Trophoblast cell (in vitro differentiated cells and primary cell): ENCODE results near the gene ZNF746.

Source experiments
- DNase-seq, 2 donors: peaks; one replicate each; pipeline ENCODE4 v3.0.0-alpha.2; 2016
- H2AFZ ChIP-seq: 2 replicates; pipeline ENCODE4 v1.6.1; 2013; ENCODE audit warnings: low read length, moderate library complexity, mild to moderate bottlenecking; ENCODE audit not compliant: insufficient read depth, poor library complexity
- H2AK5ac ChIP-seq: 2 replicates; pipeline ENCODE4 v1.6.1; 2013; ENCODE audit warnings: mild to moderate bottlenecking, low read length
- H2BK120ac ChIP-seq: 2 replicates; pipeline ENCODE4 v1.6.1; 2013; ENCODE audit warnings: low read length, mild to moderate bottlenecking, moderate library complexity; ENCODE audit not compliant: insufficient read depth, poor library complexity
- H2BK12ac ChIP-seq: 2 replicates; pipeline ENCODE4 v1.6.1; 2013; ENCODE audit warnings: mild to moderate bottlenecking, low read length, moderate library complexity
- H2BK5ac ChIP-seq: 2 replicates; pipeline ENCODE4 v1.6.1; 2013; ENCODE audit warnings: low read length, low read depth, moderate library complexity, mild to moderate bottlenecking; ENCODE audit not compliant: poor library complexity
- H3K14ac ChIP-seq: 2 replicates; pipeline ENCODE4 v1.6.1; 2013; ENCODE audit warnings: mild to moderate bottlenecking, low read length
- H3K18ac ChIP-seq: 2 replicates; pipeline ENCODE4 v1.6.1; 2013; ENCODE audit warnings: mild to moderate bottlenecking, low read length
- H3K23ac ChIP-seq: 2 replicates; pipeline ENCODE4 v1.6.1; 2013; ENCODE audit warnings: low read length
- H3K27ac ChIP-seq: 2 replicates; pipeline ENCODE4 v1.5.1; 2013; ENCODE audit warnings: low read depth, mild to moderate bottlenecking, inconsistent platforms, low read length, moderate library complexity
- H3K27me3 ChIP-seq: 2 replicates; pipeline ENCODE4 v1.6.1; 2013; ENCODE audit warnings: inconsistent platforms, mild to moderate bottlenecking, low read length, moderate library complexity; ENCODE audit not compliant: insufficient read depth
- H3K36me3 ChIP-seq, 2 experiments: 1 replicate in 1 of 2; 2 replicates in 1 of 2; pipeline ENCODE4 v1.6.1; 2013; ENCODE audit warnings: low read length in 2 of 2, mild to moderate bottlenecking in 2 of 2, moderate library complexity in 1 of 2; ENCODE audit not compliant: insufficient read depth in 2 of 2, control insufficient read depth in 1 of 2
- H3K4ac ChIP-seq: 2 replicates; pipeline ENCODE4 v1.6.1; 2013; ENCODE audit warnings: low read depth, mild to moderate bottlenecking, low read length, moderate library complexity
- H3K4me1 ChIP-seq, 2 experiments: 1 replicate in 1 of 2; 2 replicates in 1 of 2; pipeline ENCODE4 v1.6.1; 2013; ENCODE audit warnings: low read length in 2 of 2, mild to moderate bottlenecking in 2 of 2, moderate library complexity in 1 of 2; ENCODE audit not compliant: insufficient read depth in 2 of 2, control insufficient read depth in 1 of 2
- H3K4me2 ChIP-seq: 2 replicates; pipeline ENCODE4 v1.6.1; 2013; ENCODE audit warnings: inconsistent platforms, mild to moderate bottlenecking, low read length, moderate library complexity
- H3K4me3 ChIP-seq: 2 replicates; pipeline ENCODE4 v1.5.1; 2013; ENCODE audit warnings: mild to moderate bottlenecking, low read depth, low read length, inconsistent platforms
- H3K79me1 ChIP-seq: one replicate; pipeline ENCODE4 v1.6.1; 2013; ENCODE audit warnings: low read length
- H3K79me2 ChIP-seq: 2 replicates; pipeline ENCODE4 v1.6.1; 2013; ENCODE audit warnings: low read length, mild to moderate bottlenecking; ENCODE audit not compliant: control insufficient read depth, insufficient read depth, poor library complexity
- H3K9ac ChIP-seq: 2 replicates; pipeline ENCODE4 v1.6.1; 2013; ENCODE audit warnings: mild to moderate bottlenecking, low read length
- H3K9me3 ChIP-seq: 2 replicates; pipeline ENCODE4 v1.6.1; 2013; ENCODE audit warnings: low read depth, mild to moderate bottlenecking, control low read depth, inconsistent platforms, low read length; ENCODE audit not compliant: insufficient read depth
- H4K12ac ChIP-seq: 2 replicates; pipeline ENCODE4 v1.6.1; 2013; ENCODE audit warnings: low read depth, mild to moderate bottlenecking, low read length, moderate library complexity
- H4K8ac ChIP-seq: 2 replicates; pipeline ENCODE4 v1.6.1; 2013; ENCODE audit warnings: low read depth, mild to moderate bottlenecking, low read length, moderate library complexity
- H4K91ac ChIP-seq: one replicate; pipeline ENCODE4 v1.6.1; 2013; ENCODE audit warnings: low read depth, mild to moderate bottlenecking, low read length, moderate library complexity
- whole genome bisulfite sequencing: extraction: QIAGEN DNeasy Blood & Tissue Kit; methylation state at CpG from one replicate; pipeline ENCODE4 v1.1.7; 2013; ENCODE audit warnings: missing lambda C conversion rate; ENCODE audit not compliant: insufficient read length, insufficient coverage; ENCODE audit errors: extremely low coverage; 5-methylcytosine and 5-hydroxymethylcytosine counted together

ZNF746 gene

DNA sequence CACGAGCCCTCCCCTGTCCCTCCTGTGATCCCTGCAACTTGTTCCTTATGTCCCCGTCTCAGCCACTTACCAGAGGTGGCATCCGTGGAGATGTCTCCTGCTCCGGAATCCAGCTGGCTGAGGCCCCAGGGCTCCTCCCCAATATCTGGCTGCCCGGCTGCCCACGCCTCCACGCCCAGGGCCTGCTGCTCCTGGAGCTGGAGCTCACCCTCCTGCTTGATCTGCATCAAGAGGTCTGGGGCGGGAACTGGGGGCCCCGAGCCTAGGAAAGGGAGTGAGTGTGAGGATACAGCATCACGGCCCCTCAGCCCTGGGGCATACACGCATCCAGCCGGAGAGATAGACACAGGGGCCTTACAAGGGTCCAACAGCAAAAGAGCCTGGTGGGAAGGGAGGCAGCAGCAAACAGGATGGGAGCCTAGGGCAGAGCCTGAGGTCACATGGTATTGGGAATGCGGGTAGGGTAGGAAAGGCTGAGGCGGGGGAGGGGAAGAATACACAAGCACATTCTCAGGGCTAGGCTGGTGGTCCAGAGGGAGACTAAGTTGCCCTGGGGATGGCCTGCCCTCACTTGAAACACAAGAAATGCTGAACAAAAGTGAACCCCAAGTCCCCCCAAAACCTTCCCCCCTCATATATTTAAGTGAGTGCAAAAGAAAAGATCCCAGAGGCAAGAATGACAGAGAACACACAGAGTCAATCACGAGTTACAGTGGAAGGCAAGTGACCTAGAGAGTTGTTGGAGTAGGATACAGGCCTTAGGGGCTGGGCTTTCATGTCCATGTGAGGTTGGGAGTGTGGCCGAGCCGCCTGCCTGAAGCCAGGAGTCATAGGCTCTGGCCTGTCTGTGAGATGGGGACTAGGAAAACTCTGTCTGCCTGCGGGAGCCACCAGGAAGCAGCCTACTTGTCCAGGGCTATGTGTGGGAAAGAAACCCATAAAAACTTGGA, 19.8 kb downstream of the ZNF746 start:
- no peak overlapping the region for H3K4me3 ChIP-seq
- H2AK5ac ChIP-seq: no peak overlapping the region
- peak; percentile 81 to 82 for DNase-seq
- peaks cover 50 to 52% of the 10 kb centered on the region in 2 experiments for H3K36me3 ChIP-seq
- peak overlapping the region; percentile 31 for H4K12ac ChIP-seq
- no peak overlapping the region for H2BK120ac ChIP-seq
- no peak overlapping the region for H3K4ac ChIP-seq
- H3K4me2 ChIP-seq: no peak overlapping the region
- no peak overlapping the region for H3K23ac ChIP-seq
- H3K27ac ChIP-seq: no peak overlapping the region
- no peak overlapping the region for H2BK5ac ChIP-seq
- H3K79me1 ChIP-seq: no peaks in the 10 kb centered on the region
- WGBS: no CpG with 5 or more reads among the region's 18 CpGs
- peaks cover 8 to 12% of the 10 kb centered on the region in 2 experiments for H3K4me1 ChIP-seq
- H4K91ac ChIP-seq: peak overlapping the region; percentile 65
- no peaks in the 10 kb centered on the region for H3K79me2 ChIP-seq
- no peak overlapping the region for H2BK12ac ChIP-seq
- H2AFZ ChIP-seq: no peak overlapping the region
- H3K14ac ChIP-seq: no peak overlapping the region
- H3K9me3 ChIP-seq: peaks cover 6% of the 10 kb centered on the region
- no peaks in the 10 kb centered on the region for H3K27me3 ChIP-seq
- peak overlapping the region; percentile 4 for H4K8ac ChIP-seq
- no peak overlapping the region for H3K9ac ChIP-seq
- peak overlapping the region; percentile 72 for H3K18ac ChIP-seq

- Histone ChIP-seq H3K79me1 (no peaks in the 10 kb centered on the region), H3K14ac (no peak overlapping the region), H3K4me2 (no peak overlapping the region), H3K18ac (no peak overlapping the region), H3K23ac (no peak overlapping the region), H3K4me3 (peak overlapping the region; percentile 23), H2BK120ac (no peak overlapping the region), H3K9ac (no peak overlapping the region), H3K36me3 (peaks cover 52% of the 10 kb centered on the region in 2 experiments), H3K27ac (no peak overlapping the region), H2AK5ac (no peak overlapping the region), H3K27me3 (no peaks in the 10 kb centered on the region), H4K8ac (no peak overlapping the region), H2BK12ac (no peak overlapping the region), H3K79me2 (no peaks in the 10 kb centered on the region), H3K4ac (no peak overlapping the region), H4K12ac (no peak overlapping the region), H3K4me1 (peaks cover 8 to 12% of the 10 kb centered on the region in 2 experiments), H4K91ac (no peak overlapping the region), H2AFZ (no peak overlapping the region), H2BK5ac (no peak overlapping the region), H3K9me3 (peaks cover 6% of the 10 kb centered on the region)
- no CpG with 5 or more reads among the region's 12 CpGs for WGBS
- DNase-seq: no peak
These were observed 20.8 kb downstream of the ZNF746 start for GRCh38 chr7:149476791-149477190.

DNA sequence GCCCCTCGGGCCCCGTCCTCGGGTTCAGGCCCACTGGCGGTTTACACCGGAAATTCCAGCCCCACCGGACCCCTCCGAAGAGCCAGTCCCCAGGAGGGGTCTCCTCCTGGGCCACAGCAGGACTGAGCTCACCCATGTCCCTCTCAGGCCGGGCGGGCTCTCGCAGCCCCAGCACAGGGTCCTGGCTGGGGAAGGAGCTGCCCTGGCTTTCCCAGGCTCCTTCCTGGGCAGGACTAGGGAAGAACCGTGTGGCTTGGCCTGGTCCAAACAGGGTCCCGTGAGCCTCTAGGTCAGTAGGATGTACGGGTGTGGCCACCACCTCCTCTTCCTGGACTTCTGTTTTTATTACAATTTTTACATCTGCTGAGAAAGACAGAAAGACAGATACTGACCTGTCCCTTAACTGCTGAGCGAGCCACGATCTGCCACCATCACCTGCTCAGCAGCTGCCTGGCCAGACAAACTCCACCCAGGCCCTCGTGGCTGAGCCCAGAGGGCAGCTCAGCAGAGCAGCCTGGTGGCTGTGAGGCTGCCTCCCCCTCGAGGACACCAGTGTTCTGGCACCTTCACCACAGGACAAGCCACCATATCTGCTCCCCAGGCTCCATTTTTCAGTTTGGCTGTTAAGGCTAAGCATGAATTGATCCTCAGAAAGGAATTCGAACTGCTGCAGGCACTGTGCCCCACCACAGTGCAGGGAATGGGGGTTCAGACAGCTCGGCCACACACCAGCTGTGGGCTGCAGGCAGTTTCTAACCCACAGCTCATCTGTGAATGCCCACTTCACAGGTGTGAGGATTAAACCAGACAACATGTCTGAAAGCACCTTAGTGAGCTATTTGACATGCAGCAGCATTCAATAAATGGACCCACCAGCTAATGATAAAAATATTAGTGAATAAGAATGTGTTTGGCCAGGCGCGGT, 22.2 kb downstream of the ZNF746 start:
- DNase-seq: peak; percentile 41
- H2BK120ac ChIP-seq: no peak overlapping the region
- no peak overlapping the region for H4K91ac ChIP-seq
- H3K36me3 ChIP-seq: peaks cover 55 to 56% of the 10 kb centered on the region in 2 experiments
- H2AK5ac ChIP-seq: no peak overlapping the region
- no peak overlapping the region for H3K4ac ChIP-seq
- H4K12ac ChIP-seq: no peak overlapping the region
- H3K23ac ChIP-seq: no peak overlapping the region
- no peaks in the 10 kb centered on the region for H3K27me3 ChIP-seq
- no peak overlapping the region for H4K8ac ChIP-seq
- H3K4me1 ChIP-seq: peaks cover 8 to 12% of the 10 kb centered on the region in 2 experiments
- H3K4me3 ChIP-seq: no peak overlapping the region
- H3K9ac ChIP-seq: no peak overlapping the region
- no peaks in the 10 kb centered on the region for H3K79me1 ChIP-seq
- no peak overlapping the region for H3K4me2 ChIP-seq
- no peak overlapping the region for H3K18ac ChIP-seq
- H2BK12ac ChIP-seq: no peak overlapping the region
- no peaks in the 10 kb centered on the region for H3K79me2 ChIP-seq
- no peak overlapping the region for H3K14ac ChIP-seq
- WGBS: no CpG with 5 or more reads among the region's 21 CpGs
- no peak overlapping the region for H3K27ac ChIP-seq
- no peak overlapping the region for H2BK5ac ChIP-seq
- H2AFZ ChIP-seq: no peak overlapping the region
- peaks cover 6% of the 10 kb centered on the region for H3K9me3 ChIP-seq

- Histone ChIP-seq H2BK120ac (no peak overlapping the region), H3K36me3 (peaks cover 50 to 52% of the 10 kb centered on the region in 2 experiments), H4K91ac (no peak overlapping the region), H2BK5ac (no peak overlapping the region), H3K79me2 (no peaks in the 10 kb centered on the region), H2AFZ (no peak overlapping the region), H3K4me1 (peaks cover 8 to 12% of the 10 kb centered on the region in 2 experiments), H3K9ac (no peak overlapping the region), H3K18ac (no peak overlapping the region), H4K12ac (no peak overlapping the region), H3K23ac (no peak overlapping the region), H3K79me1 (no peaks in the 10 kb centered on the region), H3K27ac (no peak overlapping the region), H3K9me3 (peaks cover 6% of the 10 kb centered on the region), H2BK12ac (no peak overlapping the region), H3K4ac (no peak overlapping the region), H3K4me3 (no peak overlapping the region), H3K4me2 (no peak overlapping the region), H2AK5ac (no peak overlapping the region), H3K27me3 (no peaks in the 10 kb centered on the region), H4K8ac (no peak overlapping the region), H3K14ac (no peak overlapping the region)
- no CpG with 5 or more reads among the region's 77 CpGs for WGBS
- DNase-seq: no peak
These were observed 23.1 kb downstream of the ZNF746 start for GRCh38 chr7:149474309-149475120.
